ENCODE measurements around the gene LRRC8B. TPM values are rescaled to one million over a fixed set of nuclear protein-coding genes. Genes with fewer than 3 reads are reported as not detected.

LRRC8B gene
- 10.4 TPM for polyA plus RNA-seq (2013, experiment 1 of 2)
- polyA plus RNA-seq (2013, experiment 2 of 2), result 8.1 TPM

DNA sequence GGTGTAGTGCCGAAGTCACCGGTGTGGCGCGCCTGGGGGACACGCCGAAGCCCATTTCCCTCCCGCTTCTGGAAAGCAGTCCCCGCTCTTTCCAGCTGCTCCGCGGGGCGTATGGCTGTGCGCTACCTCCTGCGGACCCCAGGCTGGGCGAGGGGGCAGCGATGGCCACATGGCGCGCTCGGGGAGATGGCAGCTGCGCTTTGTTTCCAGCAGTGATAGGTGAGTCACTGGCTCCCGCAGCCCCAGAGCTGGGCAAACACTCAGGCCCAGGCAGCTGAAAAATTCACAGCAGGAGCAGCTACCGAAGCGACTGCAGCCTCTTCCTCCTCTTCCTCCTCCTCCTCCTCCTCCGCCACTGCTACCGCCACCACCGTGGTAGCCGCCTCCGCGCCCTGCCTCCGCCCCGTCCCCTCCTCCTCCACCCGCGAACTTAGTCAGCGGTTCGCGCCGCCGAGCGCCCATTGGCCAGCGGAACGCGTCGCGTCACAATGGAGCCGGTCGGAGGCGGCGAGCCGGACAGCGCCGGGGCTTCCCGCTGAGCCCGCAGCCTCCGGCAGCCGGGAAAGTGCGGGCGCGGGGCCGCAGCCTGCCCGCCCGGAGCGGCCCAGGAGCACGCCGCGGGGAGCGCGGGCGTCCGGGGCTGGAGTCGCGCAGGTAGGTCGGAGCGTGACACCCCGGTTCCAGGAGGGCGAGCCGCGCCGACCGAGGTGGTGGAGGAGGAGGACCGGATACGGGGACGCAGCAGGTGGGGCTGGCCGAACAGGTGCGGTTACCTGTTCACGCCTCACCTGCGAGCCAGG is at the start of gene LRRC8B:
Gene LRRC8B, plus strand, starts transcription at position 461 of the 800 bp plus-strand sequence. CDS start 57,822 bp downstream, outside the sequence.
- H3K36me3 ChIP-seq (ENCODE audit: control insufficient read depth, insufficient read depth, low read length), result peaks cover 4% of the 10 kb centered on the region
- peak within 1 kb of the TSS; percentile 90 for H3K27ac ChIP-seq (ENCODE audit: low read depth, low read length, severe bottlenecking)
- 0 to 1% methylated on average over 65 to 80 of the region's 85 CpGs for WGBS, 2 experiments (ENCODE audit: insufficient coverage in 2 of 2)
- no peaks in the 10 kb centered on the region for H3K4me1 ChIP-seq (ENCODE audit: control insufficient read depth, insufficient read depth, low read length, poor library complexity, severe bottlenecking)
- H3K4me3 ChIP-seq (ENCODE audit: extremely low read depth, insufficient read depth, low read length, poor library complexity, severe bottlenecking), result peak within 1 kb of the TSS; percentile 79
- H3K9me3 ChIP-seq (ENCODE audit: control insufficient read depth, low read length), result no peaks in the 10 kb centered on the region

DNA sequence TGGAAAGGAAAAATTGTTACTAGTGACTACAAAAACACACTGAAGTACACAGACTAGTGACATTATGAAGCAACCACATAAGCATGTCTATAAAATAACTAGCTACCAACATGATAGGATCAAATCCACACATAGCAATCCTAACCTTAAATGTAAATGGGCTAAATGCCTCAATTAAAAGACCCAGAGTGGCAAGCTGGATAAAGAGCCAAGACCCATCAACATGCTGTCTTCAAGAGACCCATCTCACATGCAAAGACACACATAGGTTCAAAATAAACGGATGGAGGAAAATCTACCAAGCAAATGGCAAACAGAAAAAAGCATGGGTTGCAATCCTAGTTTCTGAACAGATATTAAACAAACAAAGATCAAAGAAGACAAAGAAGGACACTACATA is 49.4 kb upstream of the LRRC8B start:
- no peaks in the 10 kb centered on the region for H3K4me1 ChIP-seq (ENCODE audit: control insufficient read depth, insufficient read depth, low read length, poor library complexity, severe bottlenecking)
- no peaks in the 10 kb centered on the region for H3K36me3 ChIP-seq (ENCODE audit: control insufficient read depth, insufficient read depth, low read length)
- no peak overlapping the region for H3K27ac ChIP-seq (ENCODE audit: low read depth, low read length, severe bottlenecking)
- WGBS, 2 experiments (ENCODE audit: insufficient coverage in 2 of 2), result 83% methylated on average over 1 of the region's 1 CpG; no CpG with 5 or more reads in 1 of the 2 experiments
- no peaks in the 10 kb centered on the region for H3K9me3 ChIP-seq (ENCODE audit: control insufficient read depth, low read length)
- H3K4me3 ChIP-seq (ENCODE audit: extremely low read depth, insufficient read depth, low read length, poor library complexity, severe bottlenecking), result no peak overlapping the region

DNA sequence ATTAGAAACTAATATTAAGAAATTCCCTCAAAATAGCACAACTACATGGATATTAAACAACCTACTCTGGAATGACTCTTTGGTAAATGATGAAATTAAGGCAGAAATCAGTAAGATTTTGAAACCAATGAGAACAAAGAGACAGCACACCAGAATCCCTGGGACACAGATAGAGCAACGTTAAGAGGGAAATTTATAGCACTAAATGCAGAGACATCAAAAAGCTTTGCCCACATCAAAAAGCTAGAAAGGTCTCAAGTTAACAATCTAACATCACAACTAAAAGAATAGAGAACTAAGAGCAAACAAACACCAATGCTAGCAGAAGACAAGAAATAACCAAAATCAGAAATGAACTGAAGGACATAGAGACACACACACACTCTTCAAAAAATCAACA is 48.6 kb upstream of the LRRC8B start:
- Histone ChIP-seq H3K9me3 (ENCODE audit: control insufficient read depth, low read length) (no peaks in the 10 kb centered on the region), H3K4me3 (ENCODE audit: extremely low read depth, insufficient read depth, low read length, poor library complexity, severe bottlenecking) (no peak overlapping the region), H3K27ac (ENCODE audit: low read depth, low read length, severe bottlenecking) (no peak overlapping the region), H3K4me1 (ENCODE audit: control insufficient read depth, insufficient read depth, low read length, poor library complexity, severe bottlenecking) (no peaks in the 10 kb centered on the region), H3K36me3 (ENCODE audit: control insufficient read depth, insufficient read depth, low read length) (no peaks in the 10 kb centered on the region)
- no CpG with 5 or more reads among the region's 1 CpG for WGBS, 2 experiments (ENCODE audit: insufficient coverage in 2 of 2)

DNA sequence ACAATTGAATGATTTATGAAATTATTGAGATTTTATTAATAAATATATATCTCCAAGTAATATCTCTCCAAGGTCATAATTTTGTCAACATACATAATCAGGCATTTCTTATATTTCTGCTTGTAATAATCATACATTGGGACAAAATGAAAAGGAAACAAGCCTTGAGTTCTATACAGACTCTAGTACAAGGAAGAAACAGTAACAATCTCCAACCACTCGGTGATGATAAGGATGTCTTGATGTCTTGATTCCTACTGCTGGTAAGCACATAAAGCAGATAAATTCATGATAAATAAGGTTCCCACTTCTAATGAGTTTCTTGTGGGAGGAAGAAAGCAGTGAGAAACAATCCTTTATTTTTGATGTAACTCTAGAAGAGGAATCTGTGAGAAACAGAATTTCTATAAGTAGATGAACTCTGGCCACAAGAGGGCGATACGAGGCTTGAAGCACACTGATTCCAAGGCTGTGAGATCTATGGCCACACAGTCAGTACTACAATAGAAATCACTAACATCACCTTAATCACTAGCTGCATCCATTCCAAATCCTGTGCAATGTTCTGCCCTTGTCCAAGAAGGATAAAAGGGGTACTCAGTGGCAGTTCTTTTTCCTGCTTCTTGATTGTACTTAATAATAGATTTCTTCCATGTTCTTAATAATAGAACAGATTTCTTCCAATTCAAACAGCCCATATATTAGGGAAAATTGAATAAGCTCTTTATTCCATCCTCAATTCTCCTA is 41.4 kb upstream of the LRRC8B start:
- WGBS, 2 experiments (ENCODE audit: insufficient coverage in 2 of 2), result 0% methylated on average over 1 to 2 of the region's 3 CpGs
- no peaks in the 10 kb centered on the region for H3K4me1 ChIP-seq (ENCODE audit: control insufficient read depth, insufficient read depth, low read length, poor library complexity, severe bottlenecking)

DNA sequence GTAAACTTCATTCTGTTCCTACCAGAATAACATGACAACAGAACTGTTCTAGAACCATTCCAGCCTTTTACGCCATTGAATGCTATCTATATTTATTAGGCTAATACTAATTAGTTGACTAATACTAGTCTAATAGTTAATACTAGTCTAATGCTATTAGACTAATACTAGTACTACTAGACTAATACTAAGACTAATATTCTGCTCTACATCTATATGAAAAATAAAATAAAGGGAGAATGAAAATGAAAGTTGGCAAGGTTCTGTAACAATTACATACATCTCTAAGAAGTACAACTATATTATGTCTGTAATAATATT is 40.9 kb upstream of the LRRC8B start:
- no peaks in the 10 kb centered on the region for H3K4me1 ChIP-seq (ENCODE audit: control insufficient read depth, insufficient read depth, low read length, poor library complexity, severe bottlenecking)
- H3K4me3 ChIP-seq (ENCODE audit: extremely low read depth, insufficient read depth, low read length, poor library complexity, severe bottlenecking), result no peak overlapping the region
- H3K36me3 ChIP-seq (ENCODE audit: control insufficient read depth, insufficient read depth, low read length), result no peaks in the 10 kb centered on the region
- WGBS, 2 experiments (ENCODE audit: insufficient coverage in 2 of 2), result no CpG with 5 or more reads among the region's 1 CpG
- no peak overlapping the region for H3K27ac ChIP-seq (ENCODE audit: low read depth, low read length, severe bottlenecking)
- H3K9me3 ChIP-seq (ENCODE audit: control insufficient read depth, low read length), result no peaks in the 10 kb centered on the region

More for the DNA sequence above, 41.4 kb upstream of the LRRC8B start:
- Histone ChIP-seq H3K36me3 (ENCODE audit: control insufficient read depth, insufficient read depth, low read length) (no peaks in the 10 kb centered on the region), H3K27ac (ENCODE audit: low read depth, low read length, severe bottlenecking) (no peak overlapping the region), H3K9me3 (ENCODE audit: control insufficient read depth, low read length) (no peaks in the 10 kb centered on the region), H3K4me3 (ENCODE audit: extremely low read depth, insufficient read depth, low read length, poor library complexity, severe bottlenecking) (no peak overlapping the region)

DNA sequence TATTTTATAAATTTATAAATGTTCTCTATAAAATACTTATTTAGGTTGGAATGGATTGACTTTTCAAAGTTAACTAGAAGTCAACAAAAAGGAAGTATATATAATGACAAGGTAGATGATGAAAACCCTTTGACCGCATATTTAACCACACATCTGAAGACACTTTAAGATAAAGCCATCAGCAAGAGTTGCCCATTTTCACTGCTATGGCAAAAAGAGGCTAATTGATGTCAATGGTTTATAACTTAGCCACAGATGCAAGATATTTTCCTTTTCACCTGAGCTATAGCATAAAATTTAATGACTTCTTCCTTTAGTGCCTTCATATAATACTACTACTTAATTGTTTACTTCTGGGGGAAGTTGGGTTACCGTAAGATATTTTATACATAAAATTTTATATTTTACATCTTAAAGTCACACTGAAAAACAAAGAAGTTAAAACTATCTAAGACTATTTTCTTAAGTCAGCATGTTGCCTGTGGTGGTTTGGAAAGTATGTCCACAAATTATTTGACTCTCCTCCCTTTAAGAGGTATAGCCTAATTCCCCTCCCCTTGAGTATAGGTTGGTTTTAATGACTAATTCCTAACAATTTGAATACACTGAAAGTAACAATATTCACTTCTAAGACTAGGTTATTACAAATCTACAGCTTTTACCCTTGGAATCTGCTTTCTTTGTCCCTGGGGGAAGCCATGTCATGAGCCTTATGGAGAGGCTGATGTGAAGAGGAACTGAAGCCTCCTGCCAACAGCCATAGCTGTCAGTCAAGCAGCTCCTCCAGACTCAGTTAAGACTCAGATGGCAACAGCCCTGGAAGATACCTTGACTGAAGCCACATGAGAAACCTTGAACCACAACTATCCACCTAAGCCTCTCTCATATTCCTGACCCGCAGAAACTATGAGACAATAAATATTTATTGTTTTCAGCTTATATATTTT is 40.3 kb upstream of the LRRC8B start:
- Histone ChIP-seq H3K27ac (ENCODE audit: low read depth, low read length, severe bottlenecking) (no peak overlapping the region), H3K4me3 (ENCODE audit: extremely low read depth, insufficient read depth, low read length, poor library complexity, severe bottlenecking) (no peak overlapping the region), H3K36me3 (ENCODE audit: control insufficient read depth, insufficient read depth, low read length) (no peaks in the 10 kb centered on the region), H3K4me1 (ENCODE audit: control insufficient read depth, insufficient read depth, low read length, poor library complexity, severe bottlenecking) (no peaks in the 10 kb centered on the region), H3K9me3 (ENCODE audit: control insufficient read depth, low read length) (no peaks in the 10 kb centered on the region)
- WGBS, 2 experiments (ENCODE audit: insufficient coverage in 2 of 2), result no CpG with 5 or more reads among the region's 3 CpGs

DNA sequence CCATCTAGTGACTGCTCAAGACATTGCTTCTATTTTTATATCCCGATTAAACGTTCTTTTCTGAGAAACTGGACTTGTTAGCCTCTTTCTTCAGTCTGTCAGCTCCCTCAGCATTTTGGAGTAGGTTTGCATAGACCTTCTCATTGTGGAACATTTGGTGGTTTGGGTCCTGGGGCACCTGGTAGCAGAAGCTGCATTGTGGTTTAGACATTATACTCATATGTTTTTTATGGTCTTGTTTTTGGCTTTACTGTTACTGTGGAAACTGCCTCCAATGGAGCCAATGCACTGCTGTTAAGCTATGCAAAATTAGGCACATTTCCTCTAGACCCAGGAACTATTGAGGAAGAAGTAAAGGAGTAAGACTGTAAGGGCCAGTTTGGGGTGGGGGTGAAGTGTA is 36.7 kb upstream of the LRRC8B start:
- Histone ChIP-seq H3K4me1 (ENCODE audit: control insufficient read depth, insufficient read depth, low read length, poor library complexity, severe bottlenecking) (no peaks in the 10 kb centered on the region), H3K9me3 (ENCODE audit: control insufficient read depth, low read length) (no peaks in the 10 kb centered on the region), H3K36me3 (ENCODE audit: control insufficient read depth, insufficient read depth, low read length) (no peaks in the 10 kb centered on the region), H3K4me3 (ENCODE audit: extremely low read depth, insufficient read depth, low read length, poor library complexity, severe bottlenecking) (no peak overlapping the region), H3K27ac (ENCODE audit: low read depth, low read length, severe bottlenecking) (no peak overlapping the region)
- 70 to 100% methylated on average over 2 of the region's 2 CpGs for WGBS, 2 experiments (ENCODE audit: insufficient coverage in 2 of 2)

DNA sequence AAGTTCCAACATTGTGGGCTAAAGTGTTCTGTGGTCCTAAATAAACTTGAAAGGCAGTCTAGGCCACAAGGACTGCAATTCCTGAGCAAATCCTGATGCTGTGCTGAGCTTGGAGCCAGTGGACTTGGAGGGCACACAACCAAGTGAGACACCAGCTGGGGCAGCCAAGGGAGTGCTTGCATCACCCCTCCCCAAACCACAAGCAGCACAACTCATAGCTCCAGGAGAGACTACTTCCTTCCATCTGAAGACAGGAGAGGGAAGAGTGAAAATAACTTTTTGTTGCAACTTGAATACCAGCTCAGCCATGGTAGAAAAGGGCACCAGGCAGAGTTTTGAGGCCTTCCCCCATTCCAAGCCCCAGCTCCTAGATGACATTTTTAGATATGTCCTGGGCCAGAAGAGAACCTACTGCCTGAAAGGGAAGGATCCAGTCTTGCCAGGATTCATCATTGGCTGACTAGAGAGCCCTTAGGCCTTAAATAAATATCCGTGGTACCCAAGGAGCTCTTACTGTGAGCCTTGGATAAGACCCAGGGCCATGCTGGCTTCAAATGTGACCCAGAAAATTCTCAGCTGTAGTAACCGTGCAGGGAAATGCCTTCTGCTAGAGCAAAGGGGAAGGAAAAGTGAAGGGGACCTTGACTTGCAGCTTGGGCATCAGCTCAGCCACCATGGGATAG is 35.4 kb upstream of the LRRC8B start:
- no peaks in the 10 kb centered on the region for H3K9me3 ChIP-seq (ENCODE audit: control insufficient read depth, low read length)
- no peaks in the 10 kb centered on the region for H3K4me1 ChIP-seq (ENCODE audit: control insufficient read depth, insufficient read depth, low read length, poor library complexity, severe bottlenecking)
- H3K27ac ChIP-seq (ENCODE audit: low read depth, low read length, severe bottlenecking), result no peak overlapping the region
- no peaks in the 10 kb centered on the region for H3K36me3 ChIP-seq (ENCODE audit: control insufficient read depth, insufficient read depth, low read length)
- 68 to 90% methylated on average over 2 of the region's 2 CpGs for WGBS, 2 experiments (ENCODE audit: insufficient coverage in 2 of 2)
- no peak overlapping the region for H3K4me3 ChIP-seq (ENCODE audit: extremely low read depth, insufficient read depth, low read length, poor library complexity, severe bottlenecking)

DNA sequence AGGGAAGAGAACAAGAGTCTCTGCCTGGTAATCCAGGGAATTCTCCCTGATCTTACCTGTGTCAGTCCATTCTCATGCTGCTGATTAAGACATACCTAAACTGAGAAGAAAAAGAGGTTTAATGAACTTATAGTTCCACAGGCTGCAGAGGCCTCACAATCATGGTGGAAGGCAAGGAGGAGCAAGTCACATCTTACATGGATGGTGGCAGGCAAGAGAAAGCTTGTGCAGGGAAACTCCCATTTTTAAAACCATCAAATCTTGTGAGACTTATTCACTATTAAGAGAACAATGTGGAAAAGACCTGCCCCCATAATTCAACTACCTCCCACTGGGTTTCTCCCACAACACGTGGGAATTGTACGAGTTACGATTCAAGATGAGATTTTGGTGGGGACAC is 34.2 kb upstream of the LRRC8B start:
- Histone ChIP-seq H3K4me3 (ENCODE audit: extremely low read depth, insufficient read depth, low read length, poor library complexity, severe bottlenecking) (no peak overlapping the region), H3K4me1 (ENCODE audit: control insufficient read depth, insufficient read depth, low read length, poor library complexity, severe bottlenecking) (no peaks in the 10 kb centered on the region), H3K9me3 (ENCODE audit: control insufficient read depth, low read length) (no peaks in the 10 kb centered on the region), H3K27ac (ENCODE audit: low read depth, low read length, severe bottlenecking) (no peak overlapping the region), H3K36me3 (ENCODE audit: control insufficient read depth, insufficient read depth, low read length) (no peaks in the 10 kb centered on the region)
- 60 to 83% methylated on average over 2 to 3 of the region's 3 CpGs for WGBS, 2 experiments (ENCODE audit: insufficient coverage in 2 of 2)

DNA sequence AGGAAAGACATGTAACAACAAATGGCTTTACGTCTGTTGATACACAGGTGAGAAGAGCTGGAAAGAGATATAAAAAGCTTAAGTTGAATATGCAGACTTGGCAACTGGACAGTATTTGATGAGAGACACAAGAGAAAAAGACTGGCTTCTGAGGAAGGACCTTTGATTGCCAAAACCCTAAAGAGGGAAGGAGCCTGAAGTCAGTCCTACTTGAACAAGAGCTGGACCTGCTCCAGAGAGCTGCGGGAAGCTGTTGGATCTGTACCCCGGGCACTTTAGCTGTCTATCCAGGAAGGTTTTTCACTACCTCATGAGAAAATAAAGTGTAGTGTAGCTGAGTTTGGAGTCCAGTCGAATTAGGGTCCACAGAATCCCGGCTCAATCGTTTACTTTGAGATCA is 25.3 kb upstream of the LRRC8B start:
- WGBS, 2 experiments (ENCODE audit: insufficient coverage in 2 of 2), result 83 to 84% methylated on average over 2 to 3 of the region's 6 CpGs
- H3K9me3 ChIP-seq (ENCODE audit: control insufficient read depth, low read length), result no peaks in the 10 kb centered on the region
- H3K4me3 ChIP-seq (ENCODE audit: extremely low read depth, insufficient read depth, low read length, poor library complexity, severe bottlenecking), result no peak overlapping the region
- no peak overlapping the region for H3K27ac ChIP-seq (ENCODE audit: low read depth, low read length, severe bottlenecking)
- no peaks in the 10 kb centered on the region for H3K36me3 ChIP-seq (ENCODE audit: control insufficient read depth, insufficient read depth, low read length)
- no peaks in the 10 kb centered on the region for H3K4me1 ChIP-seq (ENCODE audit: control insufficient read depth, insufficient read depth, low read length, poor library complexity, severe bottlenecking)
